ENCODE results near the gene FAM81B. TPM values are rescaled to one million over a fixed set of nuclear protein-coding genes. Genes with fewer than 3 reads are reported as not detected.
"Not testable (repeated sequence)": the region's sequence is repeated elsewhere in the genome, so short reads cannot be mapped to it uniquely, and the experiment has no call there.

Gene FAM81B
- total RNA-seq, 1 donor from 2014 or later, result not detected

DNA sequence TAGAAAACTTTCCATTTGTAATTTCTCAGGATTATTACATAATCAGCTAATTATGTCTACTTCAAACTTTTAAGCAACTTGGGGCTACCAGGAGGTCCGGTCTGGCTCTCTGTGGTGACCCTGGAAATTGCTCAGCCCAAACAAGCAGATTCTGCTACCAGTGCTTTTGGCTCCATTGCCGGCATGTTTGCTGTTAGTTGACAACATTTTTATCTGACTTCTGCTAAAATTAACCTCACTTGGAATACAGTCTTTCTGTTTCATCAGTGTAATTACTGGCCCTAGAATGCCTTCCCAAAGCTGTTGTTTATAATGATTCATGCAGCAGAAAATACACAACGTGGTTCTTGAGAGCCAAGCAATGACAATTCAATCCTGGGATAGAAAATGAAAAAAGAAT, 38.5 kb upstream of the FAM81B start:
- no peaks in the 10 kb centered on the region for H3K4me1 ChIP-seq
- H4K20me1 ChIP-seq (ENCODE audit: low read depth), result no peaks in the 10 kb centered on the region
- no peak overlapping the region for H3K4me3 ChIP-seq
- no peaks in the 10 kb centered on the region for H3K9me3 Mint-ChIP-seq
- no peaks in the 10 kb centered on the region for H3K36me3 Mint-ChIP-seq
- H3K27me3 ChIP-seq, result no peaks in the 10 kb centered on the region
- H3K27ac ChIP-seq, result no peak overlapping the region
- H3K4me2 ChIP-seq, result no peak overlapping the region
- H2AFZ ChIP-seq (replicated peaks), result no peak overlapping the region
- no peaks in the 10 kb centered on the region for H3K27me3 Mint-ChIP-seq (ENCODE audit: insufficient read depth, low read depth)
- no peak overlapping the region for H3K9ac ChIP-seq
- H3K9me3 ChIP-seq (ENCODE audit: low read depth), result no peaks in the 10 kb centered on the region
- H3K27ac Mint-ChIP-seq, result no peak overlapping the region
- H3K4me3 Mint-ChIP-seq, result no peak overlapping the region
- DNase-seq (ENCODE audit: low spot score), result no peak
- H3F3A ChIP-seq (ENCODE audit: low read depth), result no peaks in the 10 kb centered on the region
- H3K36me3 ChIP-seq, result no peaks in the 10 kb centered on the region
- no peaks in the 10 kb centered on the region for H3K79me2 ChIP-seq (ENCODE audit: low read depth)
- TF ChIP-seq EZH2phosphoT487 (IDR thresholded peaks at IDR 0.05) (no peak), EZH2 (IDR thresholded peaks at IDR 0.05) (no peak)
- TF ChIP-seq, protein P1, sequence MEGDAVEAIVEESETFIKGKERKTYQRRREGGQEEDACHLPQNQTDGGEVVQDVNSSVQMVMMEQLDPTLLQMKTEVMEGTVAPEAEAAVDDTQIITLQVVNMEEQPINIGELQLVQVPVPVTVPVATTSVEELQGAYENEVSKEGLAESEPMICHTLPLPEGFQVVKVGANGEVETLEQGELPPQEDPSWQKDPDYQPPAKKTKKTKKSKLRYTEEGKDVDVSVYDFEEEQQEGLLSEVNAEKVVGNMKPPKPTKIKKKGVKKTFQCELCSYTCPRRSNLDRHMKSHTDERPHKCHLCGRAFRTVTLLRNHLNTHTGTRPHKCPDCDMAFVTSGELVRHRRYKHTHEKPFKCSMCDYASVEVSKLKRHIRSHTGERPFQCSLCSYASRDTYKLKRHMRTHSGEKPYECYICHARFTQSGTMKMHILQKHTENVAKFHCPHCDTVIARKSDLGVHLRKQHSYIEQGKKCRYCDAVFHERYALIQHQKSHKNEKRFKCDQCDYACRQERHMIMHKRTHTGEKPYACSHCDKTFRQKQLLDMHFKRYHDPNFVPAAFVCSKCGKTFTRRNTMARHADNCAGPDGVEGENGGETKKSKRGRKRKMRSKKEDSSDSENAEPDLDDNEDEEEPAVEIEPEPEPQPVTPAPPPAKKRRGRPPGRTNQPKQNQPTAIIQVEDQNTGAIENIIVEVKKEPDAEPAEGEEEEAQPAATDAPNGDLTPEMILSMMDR (IDR thresholded peaks at IDR 0.05), result no peak
- H3K4me1 Mint-ChIP-seq, result no peaks in the 10 kb centered on the region

DNA sequence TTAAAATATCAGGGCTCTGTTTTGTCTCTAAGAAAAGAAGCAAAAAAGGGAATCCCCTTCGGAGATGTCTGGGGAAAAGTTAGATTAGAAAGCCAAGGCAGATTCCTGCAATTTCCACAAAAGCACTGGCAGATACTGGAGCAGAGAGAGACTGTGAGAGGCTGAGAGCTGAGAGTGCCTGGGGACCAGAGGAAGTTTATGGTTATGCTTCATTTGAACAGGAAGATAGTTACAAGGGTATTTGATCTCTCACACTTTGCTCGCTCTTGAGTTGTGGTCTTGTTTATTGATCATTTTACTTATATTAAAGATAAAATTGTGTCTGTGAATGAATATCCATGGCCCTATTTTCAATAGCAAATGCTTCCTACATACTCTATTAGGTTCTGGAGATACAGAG, 32.8 kb upstream of the FAM81B start:
- Histone ChIP-seq H2AFZ (replicated peaks) (no peak overlapping the region), H4K20me1 (ENCODE audit: low read depth) (no peaks in the 10 kb centered on the region), H3K36me3 (no peaks in the 10 kb centered on the region), H3K27me3 (no peaks in the 10 kb centered on the region), H3K79me2 (ENCODE audit: low read depth) (no peaks in the 10 kb centered on the region), H3K4me2 (no peak overlapping the region), H3K4me1 (no peaks in the 10 kb centered on the region), H3K9ac (no peak overlapping the region), H3F3A (ENCODE audit: low read depth) (no peaks in the 10 kb centered on the region), H3K4me3 (no peak overlapping the region), H3K9me3 (ENCODE audit: low read depth) (no peaks in the 10 kb centered on the region), H3K27ac (no peak overlapping the region)
- Mint-ChIP-seq H3K36me3 (no peaks in the 10 kb centered on the region), H3K4me1 (no peaks in the 10 kb centered on the region), H3K4me3 (no peak overlapping the region), H3K27ac (no peak overlapping the region), H3K27me3 (ENCODE audit: insufficient read depth, low read depth) (no peaks in the 10 kb centered on the region), H3K9me3 (peaks cover 1% of the 10 kb centered on the region)
- DNase-seq (ENCODE audit: low spot score), result no peak
- TF ChIP-seq EZH2phosphoT487 (IDR thresholded peaks at IDR 0.05) (no peak), EZH2 (IDR thresholded peaks at IDR 0.05) (no peak)
- TF ChIP-seq, protein P1 (IDR thresholded peaks at IDR 0.05), result no peak

DNA sequence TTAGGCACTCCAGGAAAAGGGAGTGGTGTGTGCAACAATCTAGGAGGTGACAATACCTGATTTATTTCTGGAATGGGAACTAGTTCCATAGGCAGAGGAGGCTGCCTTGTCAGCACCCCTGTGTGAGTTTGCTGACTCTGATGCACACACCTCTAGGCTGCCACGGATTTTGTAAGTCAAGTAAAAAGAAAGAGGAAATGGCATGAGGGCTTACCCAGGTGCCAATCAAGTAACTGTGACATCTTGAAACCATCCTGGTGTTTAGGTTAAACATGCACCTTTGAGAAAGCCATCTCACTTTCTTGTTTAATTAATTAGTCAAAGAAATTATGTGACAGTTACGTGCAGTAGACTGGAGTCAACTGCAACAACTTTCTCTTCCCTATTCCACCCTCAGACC, 32.3 kb upstream of the FAM81B start:
- Histone ChIP-seq H2AFZ (replicated peaks) (no peak overlapping the region), H3K9ac (no peak overlapping the region), H3K4me2 (no peak overlapping the region), H3K27ac (no peak overlapping the region), H3K9me3 (ENCODE audit: low read depth) (no peaks in the 10 kb centered on the region), H3F3A (ENCODE audit: low read depth) (no peaks in the 10 kb centered on the region), H3K4me3 (no peak overlapping the region), H3K79me2 (ENCODE audit: low read depth) (no peaks in the 10 kb centered on the region), H3K36me3 (no peaks in the 10 kb centered on the region), H3K27me3 (no peaks in the 10 kb centered on the region), H4K20me1 (ENCODE audit: low read depth) (no peaks in the 10 kb centered on the region), H3K4me1 (no peaks in the 10 kb centered on the region)
- DNase-seq (ENCODE audit: low spot score), result no peak
- no peaks in the 10 kb centered on the region for H3K4me1 Mint-ChIP-seq
- no peaks in the 10 kb centered on the region for H3K27me3 Mint-ChIP-seq (ENCODE audit: insufficient read depth, low read depth)
- H3K36me3 Mint-ChIP-seq, result no peaks in the 10 kb centered on the region
- H3K4me3 Mint-ChIP-seq, result no peak overlapping the region
- no peak for TF ChIP-seq EZH2phosphoT487 (IDR thresholded peaks at IDR 0.05)
- no peak for TF ChIP-seq EZH2 (IDR thresholded peaks at IDR 0.05)
- TF ChIP-seq, protein P1 (IDR thresholded peaks at IDR 0.05), result no peak
- H3K27ac Mint-ChIP-seq, result no peak overlapping the region
- H3K9me3 Mint-ChIP-seq, result peaks cover 7% of the 10 kb centered on the region

DNA sequence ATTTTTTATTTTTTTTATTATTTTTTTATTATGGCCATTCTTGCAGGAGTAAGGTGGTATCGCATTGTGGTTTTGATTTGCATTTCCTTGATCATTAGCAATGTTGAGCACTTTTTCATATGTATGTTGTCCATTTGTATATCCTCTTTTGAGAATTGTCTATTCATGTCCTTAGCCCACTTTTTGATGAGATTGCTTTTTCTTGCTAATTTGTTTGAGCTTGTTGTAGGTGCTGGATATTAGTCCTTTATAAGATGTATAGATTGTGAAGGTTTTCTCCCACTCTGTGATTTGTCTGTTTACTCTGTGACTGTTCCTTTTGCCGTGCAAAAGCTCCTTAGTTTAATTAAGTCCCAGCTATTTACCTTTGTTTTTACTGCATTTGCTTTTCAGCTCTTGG, 30.5 kb upstream of the FAM81B start:
- peaks cover 16% of the 10 kb centered on the region for H3K9me3 Mint-ChIP-seq
- H3K36me3 Mint-ChIP-seq; H3K9me3 ChIP-seq (ENCODE audit: low read depth); H3K4me3 Mint-ChIP-seq; DNase-seq (ENCODE audit: low spot score); H3K27ac Mint-ChIP-seq; H3K36me3 ChIP-seq; H3K27me3 ChIP-seq; H3K4me2 ChIP-seq; H4K20me1 ChIP-seq (ENCODE audit: low read depth); H3K79me2 ChIP-seq (ENCODE audit: low read depth); H3K9ac ChIP-seq; H2AFZ ChIP-seq (replicated peaks); H3K4me1 ChIP-seq; H3F3A ChIP-seq (ENCODE audit: low read depth); H3K27ac ChIP-seq; H3K4me3 ChIP-seq; H3K27me3 Mint-ChIP-seq (ENCODE audit: insufficient read depth, low read depth); H3K4me1 Mint-ChIP-seq: not testable (repeated sequence)

All from neural progenitor cell (in vitro differentiated cells).